ENCODE measurements around the gene ID2. TPM values are rescaled to one million over a fixed set of nuclear protein-coding genes. Genes with fewer than 3 reads are reported as not detected.

The ID2 gene
- total RNA-seq, 3 donors from 2014 or later (not counting 1 experiment from before 2014, with no cell fraction given) = 185 to 209 (median 191) TPM

DNA sequence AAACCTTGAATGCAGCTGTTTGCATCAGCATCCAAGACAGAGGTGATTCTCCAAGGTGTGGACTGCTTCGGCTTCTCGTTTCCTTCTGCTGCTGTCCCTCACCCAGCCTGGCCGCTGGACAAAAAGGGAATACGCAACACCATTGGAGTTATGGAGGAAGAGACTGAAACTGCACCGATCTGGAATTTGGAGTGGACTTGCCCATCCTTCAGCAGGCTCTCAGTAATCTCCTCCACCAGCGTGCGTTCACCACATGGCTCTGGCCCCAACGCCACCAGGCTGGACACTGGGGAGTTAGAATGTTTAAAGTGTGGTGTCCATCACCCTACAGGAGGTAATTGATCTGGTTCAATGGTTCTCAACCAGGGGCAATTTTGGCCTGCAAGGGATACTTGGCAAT is 41.4 kb upstream of the ID2 start:
- intact Hi-C loops (cut with micrococcal nuclease) = no loop called here
- ATAC-seq (no peak), DNase-seq (no peak)
- Mint-ChIP-seq H3K4me1 (peaks cover 6 to 7% of the 10 kb centered on the region in 2 donors), H3K27me3 (ENCODE audit: low read depth in 2 of 2) (peaks cover 0 to 3% of the 10 kb centered on the region in 2 donors), H3K4me3 (no peak overlapping the region), H3K27ac (no peak overlapping the region), H3K36me3 (no peaks in the 10 kb centered on the region), H3K9me3 (no peaks in the 10 kb centered on the region)
- TF ChIP-seq, protein P1, sequence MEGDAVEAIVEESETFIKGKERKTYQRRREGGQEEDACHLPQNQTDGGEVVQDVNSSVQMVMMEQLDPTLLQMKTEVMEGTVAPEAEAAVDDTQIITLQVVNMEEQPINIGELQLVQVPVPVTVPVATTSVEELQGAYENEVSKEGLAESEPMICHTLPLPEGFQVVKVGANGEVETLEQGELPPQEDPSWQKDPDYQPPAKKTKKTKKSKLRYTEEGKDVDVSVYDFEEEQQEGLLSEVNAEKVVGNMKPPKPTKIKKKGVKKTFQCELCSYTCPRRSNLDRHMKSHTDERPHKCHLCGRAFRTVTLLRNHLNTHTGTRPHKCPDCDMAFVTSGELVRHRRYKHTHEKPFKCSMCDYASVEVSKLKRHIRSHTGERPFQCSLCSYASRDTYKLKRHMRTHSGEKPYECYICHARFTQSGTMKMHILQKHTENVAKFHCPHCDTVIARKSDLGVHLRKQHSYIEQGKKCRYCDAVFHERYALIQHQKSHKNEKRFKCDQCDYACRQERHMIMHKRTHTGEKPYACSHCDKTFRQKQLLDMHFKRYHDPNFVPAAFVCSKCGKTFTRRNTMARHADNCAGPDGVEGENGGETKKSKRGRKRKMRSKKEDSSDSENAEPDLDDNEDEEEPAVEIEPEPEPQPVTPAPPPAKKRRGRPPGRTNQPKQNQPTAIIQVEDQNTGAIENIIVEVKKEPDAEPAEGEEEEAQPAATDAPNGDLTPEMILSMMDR (IDR thresholded peaks at IDR 0.05) = no peak
- no peaks in the 10 kb centered on the region for H3K36me3 ChIP-seq (ENCODE audit: control insufficient read depth, insufficient read depth, low read length)
- H3K4me3 ChIP-seq (ENCODE audit: low read length) = no peak overlapping the region
- WGBS (ENCODE audit: insufficient coverage) = 94% methylated on average over 8 of the region's 8 CpGs
- no peaks in the 10 kb centered on the region for H3K9me3 ChIP-seq (ENCODE audit: control insufficient read depth, insufficient read depth, low read length)
- H3K27ac ChIP-seq (ENCODE audit: low read length) = no peak overlapping the region
- peaks cover 14% of the 10 kb centered on the region for H3K4me1 ChIP-seq (ENCODE audit: control insufficient read depth, insufficient read depth, low read length)
- no peaks in the 10 kb centered on the region for H3K27me3 ChIP-seq (ENCODE audit: control insufficient read depth, insufficient read depth, low read length)

DNA sequence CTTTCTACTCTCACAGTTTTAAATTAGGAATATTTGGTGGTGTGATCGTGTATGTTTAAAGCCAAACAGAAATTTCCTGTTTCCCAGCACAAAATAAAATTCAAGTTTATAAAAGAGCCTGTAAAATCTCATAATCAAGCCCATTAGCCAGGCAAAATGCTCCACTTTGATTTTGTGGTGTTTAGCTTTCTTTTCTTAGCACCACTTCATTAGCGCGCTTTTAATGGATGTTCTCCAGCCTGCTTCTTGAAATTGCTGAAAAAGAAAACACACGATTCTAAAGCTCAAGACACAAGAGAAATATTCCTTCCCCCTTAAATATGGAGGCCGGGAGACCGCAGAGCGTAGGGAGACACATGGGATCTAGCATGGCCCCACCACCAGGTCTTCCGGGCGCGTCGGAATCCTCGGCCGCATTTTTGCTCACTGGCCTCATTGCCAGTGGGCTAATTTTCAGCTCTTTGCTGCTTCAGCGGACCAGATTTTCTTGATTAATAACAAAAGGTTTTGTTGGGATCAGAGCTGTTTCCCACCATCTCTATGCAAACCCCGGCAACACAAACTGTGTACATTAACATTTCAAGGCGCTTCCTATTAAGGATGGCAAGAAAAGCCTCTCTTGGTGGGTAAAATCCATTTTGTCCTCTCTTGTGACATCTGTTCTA is 40.4 kb upstream of the ID2 start:
- Mint-ChIP-seq H3K4me3 (no peak overlapping the region), H3K9me3 (no peaks in the 10 kb centered on the region), H3K27ac (no peak overlapping the region), H3K27me3 (ENCODE audit: low read depth in 2 of 2) (peaks cover 0 to 3% of the 10 kb centered on the region in 2 donors), H3K4me1 (peaks cover 6 to 7% of the 10 kb centered on the region in 2 donors), H3K36me3 (no peaks in the 10 kb centered on the region)
- Histone ChIP-seq H3K4me1 (ENCODE audit: control insufficient read depth, insufficient read depth, low read length) (peaks cover 14% of the 10 kb centered on the region), H3K9me3 (ENCODE audit: control insufficient read depth, insufficient read depth, low read length) (no peaks in the 10 kb centered on the region), H3K36me3 (ENCODE audit: control insufficient read depth, insufficient read depth, low read length) (no peaks in the 10 kb centered on the region), H3K27me3 (ENCODE audit: control insufficient read depth, insufficient read depth, low read length) (no peaks in the 10 kb centered on the region), H3K4me3 (ENCODE audit: low read length) (no peak overlapping the region), H3K27ac (ENCODE audit: low read length) (no peak overlapping the region)
- DNase-seq (no peak), ATAC-seq (no peak)
- 94% methylated on average over 15 of the region's 16 CpGs for WGBS (ENCODE audit: insufficient coverage)
- intact Hi-C loops (cut with micrococcal nuclease) = no loop called here
- TF ChIP-seq, protein P1 (IDR thresholded peaks at IDR 0.05) = no peak

DNA sequence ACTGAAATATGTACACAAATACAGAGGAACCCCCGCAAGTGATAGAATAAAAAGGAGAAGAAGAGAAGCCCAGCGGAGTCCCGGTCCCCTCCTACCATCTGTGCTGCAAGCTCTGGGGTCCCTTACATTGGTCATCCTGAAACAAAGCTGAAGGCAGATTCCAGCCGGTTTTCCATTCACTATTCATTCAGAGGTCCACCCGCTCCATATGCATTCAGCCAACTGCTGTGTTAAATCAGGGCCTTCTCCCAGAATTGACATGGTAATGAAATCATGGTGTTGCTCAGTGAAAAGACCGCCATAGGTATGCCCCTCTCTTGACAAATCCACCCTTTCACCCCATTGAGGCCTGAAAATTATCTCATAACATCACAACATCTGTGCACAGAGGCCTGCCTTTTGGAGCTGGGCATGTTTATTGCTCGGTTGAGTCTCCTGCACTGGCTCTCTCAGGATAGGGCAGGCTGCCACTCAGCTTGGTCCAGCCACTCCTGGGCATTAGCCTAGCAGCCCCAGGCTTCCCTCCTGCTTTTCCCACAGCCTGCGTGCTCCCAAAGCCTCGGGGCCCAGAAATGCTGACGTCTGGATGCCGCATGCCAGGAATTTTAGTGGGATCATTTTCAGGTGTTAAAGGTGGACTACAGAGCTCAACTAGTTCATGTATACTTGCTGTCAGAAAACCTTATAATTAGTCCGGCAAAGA is 39.3 kb upstream of the ID2 start:
- Histone ChIP-seq H3K27me3 (ENCODE audit: control insufficient read depth, insufficient read depth, low read length) (no peaks in the 10 kb centered on the region), H3K36me3 (ENCODE audit: control insufficient read depth, insufficient read depth, low read length) (no peaks in the 10 kb centered on the region), H3K4me1 (ENCODE audit: control insufficient read depth, insufficient read depth, low read length) (peaks cover 14% of the 10 kb centered on the region), H3K4me3 (ENCODE audit: low read length) (no peak overlapping the region), H3K9me3 (ENCODE audit: control insufficient read depth, insufficient read depth, low read length) (peaks cover 3% of the 10 kb centered on the region), H3K27ac (ENCODE audit: low read length) (no peak overlapping the region)
- Mint-ChIP-seq H3K9me3 (no peaks in the 10 kb centered on the region), H3K36me3 (no peaks in the 10 kb centered on the region), H3K27me3 (ENCODE audit: low read depth in 2 of 2) (peaks cover 0 to 3% of the 10 kb centered on the region in 2 donors), H3K4me1 (peaks cover 6 to 7% of the 10 kb centered on the region in 2 donors), H3K27ac (no peak overlapping the region), H3K4me3 (no peak overlapping the region)
- DNase-seq (no peak), ATAC-seq (no peak)
- TF ChIP-seq, protein P1 (IDR thresholded peaks at IDR 0.05) = no peak
- intact Hi-C loops (cut with micrococcal nuclease) = no loop called here
- 92% methylated on average over 12 of the region's 12 CpGs for WGBS (ENCODE audit: insufficient coverage)
